Naive thymus-derived CD8-positive, alpha-beta T cell (primary cell): ENCODE data around the gene TNFRSF11A. TPM values are rescaled to one million over a fixed set of nuclear protein-coding genes. Genes with fewer than 3 reads are reported as not detected.

ENCODE experiments used
- ATAC-seq, 2 donors: fragments of 150-1000 bp; cut with Tn5 transposase in 1 of 2; sonication (Bioruptor Pico), chemical (Tn5 transposase) in 1 of 2; 1 replicate in 1 of 2; 2 replicates in 1 of 2; pipeline ENCODE4 v1.10.0; 2021; ENCODE audit warnings: mild to moderate bottlenecking in 2 of 2, moderate library complexity in 2 of 2
- POLR2A ChIA-PET: fragments of 350-600 bp; sonication (Branson Sonifier 250); formaldehyde crosslinking; loops from one replicate; lab custom pipeline; 2021; ENCODE audit warnings: antibody characterized with exemption; lab: Charles Lee
- DNase-seq, 10 donors: peaks; one replicate each; pipeline versions ENCODE4 v3.0.0 to v3.0.0-alpha.2; 2020 to 2022
- H3K27ac Mint-ChIP-seq, 10 donors: one replicate each; pipeline ENCODE4 v1.8.0; 2020 to 2022; ENCODE audit warnings: mild to moderate bottlenecking in 10 of 10, mixed read lengths in 10 of 10, moderate library complexity in 4 of 10, inconsistent platforms in 1 of 10
- H3K27me3 Mint-ChIP-seq, 5 donors: one replicate each; pipeline ENCODE4 v1.8.0; 2021 to 2022; ENCODE audit warnings: mixed read lengths in 5 of 5
- H3K36me3 Mint-ChIP-seq, 3 donors: one replicate each; pipeline ENCODE4 v1.8.0; 2020 to 2022; ENCODE audit warnings: mixed read lengths in 3 of 3, mild to moderate bottlenecking in 2 of 3, inconsistent platforms in 1 of 3
- H3K4me1 Mint-ChIP-seq, 4 donors: one replicate each; pipeline ENCODE4 v1.8.0; 2021 to 2022; ENCODE audit warnings: mixed read lengths in 4 of 4
- H3K4me3 Mint-ChIP-seq, 10 donors: one replicate each; pipeline ENCODE4 v1.8.0; 2020 to 2022; ENCODE audit warnings: mild to moderate bottlenecking in 10 of 10, mixed read lengths in 10 of 10, moderate library complexity in 6 of 10, inconsistent platforms in 1 of 10
- H3K9me3 Mint-ChIP-seq, 9 donors: one replicate each; pipeline ENCODE4 v1.8.0; 2020 to 2022; ENCODE audit warnings: mixed read lengths in 9 of 9, mild to moderate bottlenecking in 3 of 9, inconsistent platforms in 1 of 9, moderate library complexity in 1 of 9
- polyA plus RNA-seq, 3 donors: library from polyadenylated mRNA; unstranded; fragments of 300-500 nt; fragmentation: Illumina TruSeq; gene quantifications; one replicate each; pipeline ENCODE4 v1.2.3, GENCODE V29; 2021
- total RNA-seq, 8 experiments: library from RNA in 2 of 8; stranded (reverse) in 2 of 8; gene quantifications; one replicate each; pipeline ENCODE4 v1.2.3 and lab custom pipeline; 2021 to 2026

Gene TNFRSF11A
- total and polyA plus RNA-seq, 5 experiments from 2014 or later: 0.08 to 0.36 TPM; not detected in 3

- DNase-seq (no peak), ATAC-seq (no peak)
- peaks cover 41 to 94% (median 66%) of the 10 kb centered on the region in 5 donors for H3K27me3 Mint-ChIP-seq
- no peak overlapping the region for H3K27ac Mint-ChIP-seq
- H3K4me1 Mint-ChIP-seq: peaks cover 16 to 61% (median 41%) of the 10 kb centered on the region in 4 donors
- H3K36me3 Mint-ChIP-seq: peaks cover 0 to 2% (median 2%) of the 10 kb centered on the region in 3 donors
- POLR2A ChIA-PET: no interaction called here
- H3K4me3 Mint-ChIP-seq: no peak overlapping the region
- H3K9me3 Mint-ChIP-seq: no peaks in the 10 kb centered on the region
Observed at GRCh38 chr18:62327977-62328376, 2.9 kb downstream of the TNFRSF11A start.

GRCh38 chr18:62328586-62329525, 3.7 kb downstream of the TNFRSF11A start:
- POLR2A ChIA-PET: interaction anchor here (0.8 kb wide), 1 partner anchor 92 kb away, joined by 4 read pairs; no protein-coding TSS in a partner anchor
- H3K36me3 Mint-ChIP-seq: peaks cover 0 to 2% (median 2%) of the 10 kb centered on the region in 3 donors
- no peak for ATAC-seq
- peaks cover 16 to 60% (median 41%) of the 10 kb centered on the region in 4 donors for H3K4me1 Mint-ChIP-seq
- H3K9me3 Mint-ChIP-seq: no peaks in the 10 kb centered on the region
- H3K27ac Mint-ChIP-seq: peak overlapping the region in 1 of 10 donors; percentile 7
- H3K27me3 Mint-ChIP-seq: peaks cover 36 to 89% (median 60%) of the 10 kb centered on the region in 5 donors
- DNase-seq: no peak
- peak overlapping the region in 2 of 10 donors; percentile 69 to 72 for H3K4me3 Mint-ChIP-seq

- Mint-ChIP-seq H3K36me3 (peaks cover 0 to 2% (median 2%) of the 10 kb centered on the region in 3 donors), H3K27ac (peak overlapping the region in 4 of 10 donors; percentile 45 to 78 (median 71)), H3K4me1 (peaks cover 13 to 52% (median 32%) of the 10 kb centered on the region in 4 donors), H3K9me3 (no peaks in the 10 kb centered on the region), H3K4me3 (peak overlapping the region in 6 of 10 donors; percentile 24 to 72 (median 58)), H3K27me3 (peaks cover 32 to 79% (median 52%) of the 10 kb centered on the region in 5 donors)
- POLR2A ChIA-PET: interaction anchor here (0.8 kb wide), 1 partner anchor 91 kb away, joined by 4 read pairs; no protein-coding TSS in a partner anchor
- ATAC-seq (peak; percentile 27 to 54), DNase-seq (peak in 4 of 10 donors; percentile 6 to 41 (median 22))
Observed at GRCh38 chr18:62329691-62330454, 4.8 kb downstream of the TNFRSF11A start.

- peak overlapping the region in 1 of 10 donors; percentile 53 for H3K4me3 Mint-ChIP-seq
- H3K27ac Mint-ChIP-seq: peak overlapping the region in 2 of 10 donors; percentile 45 to 73
- POLR2A ChIA-PET: no interaction called here
- peaks cover 32 to 77% (median 52%) of the 10 kb centered on the region in 5 donors for H3K27me3 Mint-ChIP-seq
- H3K9me3 Mint-ChIP-seq: no peaks in the 10 kb centered on the region
- peaks cover 0 to 2% (median 2%) of the 10 kb centered on the region in 3 donors for H3K36me3 Mint-ChIP-seq
- DNase-seq (no peak), ATAC-seq (no peak)
- H3K4me1 Mint-ChIP-seq: peaks cover 13 to 52% (median 32%) of the 10 kb centered on the region in 4 donors
Observed at GRCh38 chr18:62330650-62331049, 5.5 kb downstream of the TNFRSF11A start.

DNA sequence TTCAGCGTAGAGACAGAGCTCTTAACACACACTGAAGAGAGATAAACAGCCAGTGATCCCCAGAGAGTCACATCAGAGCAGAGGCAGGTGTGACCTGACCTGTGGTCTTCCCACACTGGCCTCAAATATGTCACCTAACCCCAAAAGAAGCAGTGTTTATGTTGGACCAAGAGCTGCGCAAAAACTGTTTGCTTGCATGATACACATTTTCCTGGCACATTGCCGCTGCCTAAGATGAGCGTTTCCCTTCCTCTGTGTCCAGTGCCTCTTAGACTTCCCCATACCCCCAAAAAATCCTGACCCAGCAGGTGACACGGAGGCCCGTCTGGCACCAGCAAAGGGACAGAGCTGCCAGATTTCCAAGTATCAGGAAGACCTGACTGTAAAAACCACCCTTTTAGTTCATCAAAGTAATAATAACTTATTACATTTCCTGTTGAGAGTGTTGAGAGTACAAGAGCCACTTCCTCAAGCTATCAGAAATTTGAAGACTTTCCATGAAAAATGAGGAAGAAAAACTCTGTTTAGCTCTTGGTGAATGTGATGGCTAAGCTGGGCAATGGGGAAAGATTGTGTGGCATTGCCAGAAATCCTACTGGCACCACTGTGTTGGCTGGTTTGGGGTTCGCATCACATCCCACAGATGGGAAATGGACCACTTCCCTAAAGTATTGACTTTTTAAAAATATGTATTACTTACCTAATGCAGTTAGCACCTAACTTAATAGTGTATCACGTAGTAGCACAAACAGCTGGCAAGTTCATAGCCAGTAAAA, 6.7 kb downstream of the TNFRSF11A start:
- DNase-seq: no peak
- POLR2A ChIA-PET: no interaction called here
- ATAC-seq: no peak
- peaks cover 23 to 65% (median 42%) of the 10 kb centered on the region in 5 donors for H3K27me3 Mint-ChIP-seq
- no peak overlapping the region for H3K27ac Mint-ChIP-seq
- peaks cover 9 to 41% (median 22%) of the 10 kb centered on the region in 4 donors for H3K4me1 Mint-ChIP-seq
- H3K9me3 Mint-ChIP-seq: no peaks in the 10 kb centered on the region
- no peaks in the 10 kb centered on the region for H3K36me3 Mint-ChIP-seq
- H3K4me3 Mint-ChIP-seq: no peak overlapping the region

DNA sequence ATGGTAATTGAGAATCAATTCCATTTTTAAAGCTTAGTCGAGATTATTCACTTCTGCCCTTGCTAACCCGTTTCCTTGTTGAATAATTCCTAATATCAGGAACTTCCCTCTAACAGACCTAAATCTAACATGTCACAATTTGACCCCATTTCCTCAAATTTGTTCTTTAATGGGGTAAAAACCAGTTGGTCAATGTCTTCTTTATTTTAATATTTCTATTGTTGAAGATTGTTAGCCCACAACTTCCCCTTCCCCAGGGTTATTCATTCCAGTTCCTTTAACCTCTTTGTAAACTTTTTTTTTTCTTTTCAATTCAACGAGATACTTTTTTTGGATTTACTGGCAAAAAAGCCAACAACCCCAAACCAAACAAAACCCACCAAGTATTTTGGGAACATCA, 7.3 kb downstream of the TNFRSF11A start:
- Mint-ChIP-seq H3K27me3 (peaks cover 18 to 61% (median 40%) of the 10 kb centered on the region in 5 donors), H3K4me3 (no peak overlapping the region), H3K36me3 (no peaks in the 10 kb centered on the region), H3K9me3 (no peaks in the 10 kb centered on the region), H3K27ac (no peak overlapping the region), H3K4me1 (peaks cover 9 to 35% (median 21%) of the 10 kb centered on the region in 4 donors)
- ATAC-seq (no peak), DNase-seq (no peak)
- POLR2A ChIA-PET: no interaction called here

GRCh38 chr18:62332964-62333695, 8.0 kb downstream of the TNFRSF11A start:
- Mint-ChIP-seq H3K27me3 (peaks cover 12 to 61% (median 39%) of the 10 kb centered on the region in 5 donors), H3K27ac (no peak overlapping the region), H3K4me3 (no peak overlapping the region), H3K4me1 (peaks cover 7 to 34% (median 21%) of the 10 kb centered on the region in 4 donors), H3K36me3 (no peaks in the 10 kb centered on the region), H3K9me3 (no peaks in the 10 kb centered on the region)
- ATAC-seq: no peak
- DNase-seq: no peak
- POLR2A ChIA-PET: no interaction called here

GRCh38 chr18:62334120-62334519, 9.0 kb downstream of the TNFRSF11A start:
- H3K27me3 Mint-ChIP-seq: peaks cover 13 to 54% (median 35%) of the 10 kb centered on the region in 5 donors
- peaks cover 7 to 34% (median 18%) of the 10 kb centered on the region in 4 donors for H3K4me1 Mint-ChIP-seq
- ATAC-seq (no peak), DNase-seq (no peak)
- POLR2A ChIA-PET: no interaction called here
- H3K9me3 Mint-ChIP-seq: no peaks in the 10 kb centered on the region
- H3K4me3 Mint-ChIP-seq: no peak overlapping the region
- H3K36me3 Mint-ChIP-seq: no peaks in the 10 kb centered on the region
- H3K27ac Mint-ChIP-seq: no peak overlapping the region

GRCh38 chr18:62335494-62335893, 10.4 kb downstream of the TNFRSF11A start:
- DNase-seq (no peak), ATAC-seq (no peak)
- H3K27me3 Mint-ChIP-seq: peaks cover 9 to 48% (median 24%) of the 10 kb centered on the region in 5 donors
- H3K36me3 Mint-ChIP-seq: no peaks in the 10 kb centered on the region
- POLR2A ChIA-PET: no interaction called here
- H3K27ac Mint-ChIP-seq: no peak overlapping the region
- H3K4me1 Mint-ChIP-seq: peaks cover 0 to 26% (median 4%) of the 10 kb centered on the region in 4 donors
- H3K9me3 Mint-ChIP-seq: no peaks in the 10 kb centered on the region
- no peak overlapping the region for H3K4me3 Mint-ChIP-seq

GRCh38 chr18:62336618-62337017, 11.5 kb downstream of the TNFRSF11A start:
- Mint-ChIP-seq H3K4me1 (peaks cover 0 to 18% (median 3%) of the 10 kb centered on the region in 4 donors), H3K36me3 (no peaks in the 10 kb centered on the region), H3K27ac (no peak overlapping the region), H3K9me3 (no peaks in the 10 kb centered on the region), H3K27me3 (peaks cover 12 to 38% (median 20%) of the 10 kb centered on the region in 5 donors), H3K4me3 (no peak overlapping the region)
- POLR2A ChIA-PET: no interaction called here
- ATAC-seq (no peak), DNase-seq (no peak)

DNA sequence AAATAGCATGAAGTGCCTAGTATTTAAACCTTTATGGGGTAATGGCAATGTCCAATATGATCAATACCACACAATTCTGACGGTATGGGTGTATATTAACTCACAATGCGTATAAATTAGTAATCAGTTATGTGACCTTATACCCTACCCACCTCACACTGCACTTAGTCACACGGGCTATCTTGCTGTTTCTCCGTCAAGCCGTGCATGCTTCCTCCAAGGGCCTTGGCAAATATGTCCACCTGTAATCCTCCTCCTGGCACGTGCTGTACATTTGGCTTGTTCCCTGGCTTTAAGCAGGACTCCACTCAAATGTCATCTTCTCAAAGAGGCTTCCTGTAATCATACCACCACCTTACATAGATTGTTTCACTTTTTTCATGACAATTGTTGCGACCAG, 12.2 kb downstream of the TNFRSF11A start:
- Mint-ChIP-seq H3K9me3 (no peaks in the 10 kb centered on the region), H3K4me3 (no peak overlapping the region), H3K36me3 (no peaks in the 10 kb centered on the region), H3K27me3 (peaks cover 12 to 31% (median 18%) of the 10 kb centered on the region in 5 donors), H3K4me1 (peaks cover 0 to 11% (median 0%) of the 10 kb centered on the region in 4 donors), H3K27ac (no peak overlapping the region)
- no peak for DNase-seq
- ATAC-seq: no peak
- POLR2A ChIA-PET: no interaction called here
